ENCODE data around the gene ENTPD2. TPM values are rescaled to one million over a fixed set of nuclear protein-coding genes. Genes with fewer than 3 reads are reported as not detected.
"Not testable (repeated sequence)": the region's sequence is repeated elsewhere in the genome, so short reads cannot be mapped to it uniquely, and the experiment has no call there.

ENTPD2 gene
- total RNA-seq, 1 donor from 2014 or later, result 0.46 TPM

DNA sequence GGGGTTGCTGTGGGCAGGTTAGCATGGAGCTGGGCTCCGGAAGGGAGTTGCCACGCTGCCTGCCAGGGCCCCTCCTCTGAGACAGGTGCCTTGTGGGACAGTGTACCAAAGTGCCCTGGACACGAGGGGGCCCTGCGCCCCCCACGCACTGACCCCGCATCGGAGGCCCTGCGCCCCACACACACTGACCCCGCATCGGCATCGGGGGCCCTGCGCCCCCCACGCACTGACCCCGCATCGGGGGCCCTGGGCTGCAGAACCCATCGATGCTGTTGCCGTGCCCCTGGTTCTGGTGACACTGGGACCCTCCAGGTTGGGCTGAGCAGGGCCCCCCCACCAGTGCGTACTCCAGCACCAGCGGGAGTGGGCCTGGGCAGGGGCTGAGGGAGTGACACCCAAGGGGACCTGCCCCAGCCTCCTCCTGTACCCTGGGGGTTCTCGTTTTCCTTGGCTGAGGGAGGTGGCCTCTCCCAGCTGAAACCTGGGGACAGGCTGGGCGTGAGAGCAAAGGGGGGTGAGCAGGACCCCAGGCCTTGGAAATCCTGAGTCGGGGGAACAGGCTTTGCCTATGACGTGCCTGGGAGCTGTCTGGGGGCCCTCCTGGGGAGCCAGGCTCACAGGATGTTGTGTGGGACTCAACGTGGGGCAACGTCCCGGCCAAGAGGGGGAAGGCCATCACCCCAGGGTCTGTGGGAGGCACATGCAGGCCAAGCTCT lies 9.6 kb upstream of the ENTPD2 start:
- no peak overlapping the region for H3K27ac Mint-ChIP-seq (ENCODE audit: unreplicated experiment)
- no peak for DNase-seq (ENCODE audit: extremely low spot score, unreplicated experiment)
- H3K4me3 Mint-ChIP-seq (ENCODE audit: unreplicated experiment), result no peak overlapping the region
- TF ChIP-seq, protein P1, sequence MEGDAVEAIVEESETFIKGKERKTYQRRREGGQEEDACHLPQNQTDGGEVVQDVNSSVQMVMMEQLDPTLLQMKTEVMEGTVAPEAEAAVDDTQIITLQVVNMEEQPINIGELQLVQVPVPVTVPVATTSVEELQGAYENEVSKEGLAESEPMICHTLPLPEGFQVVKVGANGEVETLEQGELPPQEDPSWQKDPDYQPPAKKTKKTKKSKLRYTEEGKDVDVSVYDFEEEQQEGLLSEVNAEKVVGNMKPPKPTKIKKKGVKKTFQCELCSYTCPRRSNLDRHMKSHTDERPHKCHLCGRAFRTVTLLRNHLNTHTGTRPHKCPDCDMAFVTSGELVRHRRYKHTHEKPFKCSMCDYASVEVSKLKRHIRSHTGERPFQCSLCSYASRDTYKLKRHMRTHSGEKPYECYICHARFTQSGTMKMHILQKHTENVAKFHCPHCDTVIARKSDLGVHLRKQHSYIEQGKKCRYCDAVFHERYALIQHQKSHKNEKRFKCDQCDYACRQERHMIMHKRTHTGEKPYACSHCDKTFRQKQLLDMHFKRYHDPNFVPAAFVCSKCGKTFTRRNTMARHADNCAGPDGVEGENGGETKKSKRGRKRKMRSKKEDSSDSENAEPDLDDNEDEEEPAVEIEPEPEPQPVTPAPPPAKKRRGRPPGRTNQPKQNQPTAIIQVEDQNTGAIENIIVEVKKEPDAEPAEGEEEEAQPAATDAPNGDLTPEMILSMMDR (IDR thresholded peaks at IDR 0.05), result no peak
- H3K9me3 Mint-ChIP-seq (ENCODE audit: unreplicated experiment), result no peaks in the 10 kb centered on the region
- peaks cover 3% of the 10 kb centered on the region for H3K4me1 Mint-ChIP-seq (ENCODE audit: unreplicated experiment)
- no peaks in the 10 kb centered on the region for H3K36me3 Mint-ChIP-seq (ENCODE audit: unreplicated experiment)
- H3K27me3 Mint-ChIP-seq (ENCODE audit: unreplicated experiment), result no peaks in the 10 kb centered on the region

DNA sequence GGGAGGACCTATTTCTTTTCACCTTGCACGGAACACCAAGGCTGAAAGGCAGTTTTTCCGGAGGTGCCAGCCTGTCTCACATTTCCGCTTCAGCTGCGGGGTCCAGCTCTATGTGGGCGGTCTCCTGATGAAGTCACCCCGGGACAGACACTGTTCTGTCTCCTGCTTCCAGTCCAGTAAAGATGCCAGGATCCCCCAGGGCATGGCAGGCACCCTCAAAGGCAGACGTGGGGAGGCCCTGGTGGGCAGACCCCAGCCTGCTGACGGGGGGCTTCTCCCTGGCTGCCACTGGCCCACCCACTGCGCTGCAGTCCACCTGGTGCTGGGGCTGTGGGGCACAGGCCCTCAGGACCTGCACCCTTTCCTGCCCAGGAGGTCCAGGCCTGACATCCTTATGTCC lies 8.9 kb upstream of the ENTPD2 start:
- not testable (repeated sequence) for DNase-seq (ENCODE audit: extremely low spot score, unreplicated experiment); H3K27ac Mint-ChIP-seq (ENCODE audit: unreplicated experiment); H3K27me3 Mint-ChIP-seq (ENCODE audit: unreplicated experiment); H3K9me3 Mint-ChIP-seq (ENCODE audit: unreplicated experiment); H3K4me3 Mint-ChIP-seq (ENCODE audit: unreplicated experiment); H3K4me1 Mint-ChIP-seq (ENCODE audit: unreplicated experiment); H3K36me3 Mint-ChIP-seq (ENCODE audit: unreplicated experiment)

DNA sequence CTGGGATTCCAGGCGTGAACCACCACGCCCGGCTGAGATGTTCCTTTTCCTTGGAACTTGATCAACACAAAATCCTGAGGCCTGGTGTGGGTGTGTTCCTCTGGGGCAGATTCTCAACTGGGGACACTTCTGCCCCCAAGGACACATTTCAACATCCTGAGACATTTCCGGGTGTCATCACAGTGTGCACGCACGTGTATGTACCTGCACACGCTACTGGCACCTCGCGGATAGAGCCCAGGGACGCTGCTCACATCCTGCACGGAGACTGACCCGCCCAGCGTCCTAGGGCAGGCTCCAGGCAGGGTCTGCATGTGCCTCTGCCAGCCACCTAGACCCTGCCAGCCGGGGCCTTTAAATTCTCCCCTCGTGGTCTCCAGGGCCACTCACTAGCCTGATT lies 8.5 kb upstream of the ENTPD2 start:
- peaks cover 8% of the 10 kb centered on the region for H3K4me1 Mint-ChIP-seq (ENCODE audit: unreplicated experiment)
- no peak overlapping the region for H3K27ac Mint-ChIP-seq (ENCODE audit: unreplicated experiment)
- H3K36me3 Mint-ChIP-seq (ENCODE audit: unreplicated experiment), result no peaks in the 10 kb centered on the region
- no peaks in the 10 kb centered on the region for H3K9me3 Mint-ChIP-seq (ENCODE audit: unreplicated experiment)
- H3K4me3 Mint-ChIP-seq (ENCODE audit: unreplicated experiment), result no peak overlapping the region
- TF ChIP-seq, protein P1 (IDR thresholded peaks at IDR 0.05), result no peak
- DNase-seq (ENCODE audit: extremely low spot score, unreplicated experiment), result no peak
- H3K27me3 Mint-ChIP-seq (ENCODE audit: unreplicated experiment), result no peaks in the 10 kb centered on the region

DNA sequence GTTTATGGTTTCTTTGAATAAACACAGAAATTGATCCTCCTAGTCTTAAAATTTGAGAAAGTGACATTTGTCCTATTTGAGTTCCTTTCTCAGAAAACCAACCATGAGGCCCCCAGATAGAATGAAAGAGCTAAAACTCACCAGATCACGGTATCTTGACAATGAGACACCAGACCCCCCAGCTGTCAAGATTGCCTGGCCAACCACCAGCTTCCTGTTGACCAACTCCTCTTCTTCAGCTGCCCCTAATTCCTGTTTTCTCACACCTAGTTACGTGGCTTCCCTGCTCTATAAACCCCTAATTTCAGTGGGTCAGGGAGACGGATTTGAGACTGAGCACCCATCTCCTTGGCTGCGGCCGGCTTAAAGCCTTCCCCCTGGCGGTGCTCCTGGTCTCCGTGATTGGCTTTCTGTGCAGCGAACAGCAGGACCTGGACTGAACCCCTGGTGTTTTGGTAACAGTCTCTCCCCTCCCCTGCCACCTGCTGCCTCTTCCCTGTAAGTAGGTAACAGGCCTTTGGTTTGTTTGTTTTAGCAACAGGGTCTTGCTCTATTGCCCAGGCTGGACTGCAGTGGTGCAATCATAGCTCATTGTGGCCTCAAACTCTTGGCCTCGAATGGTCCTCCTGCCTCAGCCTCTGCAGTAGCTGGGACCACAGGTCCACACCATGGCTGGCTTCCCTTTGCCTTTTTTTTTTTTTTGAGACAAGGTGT lies 4.8 kb upstream of the ENTPD2 start:
- Mint-ChIP-seq H3K4me1 (ENCODE audit: unreplicated experiment) (peaks cover 25% of the 10 kb centered on the region), H3K27ac (ENCODE audit: unreplicated experiment) (no peak overlapping the region), H3K36me3 (ENCODE audit: unreplicated experiment) (no peaks in the 10 kb centered on the region), H3K4me3 (ENCODE audit: unreplicated experiment) (no peak overlapping the region), H3K9me3 (ENCODE audit: unreplicated experiment) (no peaks in the 10 kb centered on the region), H3K27me3 (ENCODE audit: unreplicated experiment) (no peaks in the 10 kb centered on the region)
- TF ChIP-seq, protein P1 (IDR thresholded peaks at IDR 0.05), result no peak
- no peak for DNase-seq (ENCODE audit: extremely low spot score, unreplicated experiment)

DNA sequence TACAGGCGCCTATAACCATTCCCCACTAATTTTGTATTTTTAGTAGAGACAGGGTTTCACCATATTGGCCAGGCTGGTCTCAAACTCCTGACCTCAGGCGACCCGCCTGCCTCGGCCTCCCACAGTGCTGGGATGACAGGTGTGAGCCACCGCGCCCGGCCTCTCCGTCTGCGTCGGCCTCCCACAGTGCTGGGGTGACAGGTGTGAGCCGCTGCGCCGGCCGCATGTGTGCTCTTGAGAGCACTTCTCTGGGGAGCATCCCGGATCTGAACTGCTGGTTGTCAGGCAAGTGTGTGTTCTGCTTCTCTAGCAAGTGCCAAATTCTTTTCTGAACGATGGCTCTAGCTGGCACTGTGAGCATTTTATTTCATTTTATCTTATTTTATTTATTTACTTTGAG lies 3.7 kb upstream of the ENTPD2 start:
- peaks cover 5% of the 10 kb centered on the region for H3K27me3 Mint-ChIP-seq (ENCODE audit: unreplicated experiment)
- no peaks in the 10 kb centered on the region for H3K36me3 Mint-ChIP-seq (ENCODE audit: unreplicated experiment)
- DNase-seq (ENCODE audit: extremely low spot score, unreplicated experiment), result no peak
- H3K27ac Mint-ChIP-seq (ENCODE audit: unreplicated experiment), result no peak overlapping the region
- peaks cover 25% of the 10 kb centered on the region for H3K4me1 Mint-ChIP-seq (ENCODE audit: unreplicated experiment)
- H3K4me3 Mint-ChIP-seq (ENCODE audit: unreplicated experiment), result no peak overlapping the region
- TF ChIP-seq, protein P1 (IDR thresholded peaks at IDR 0.05), result no peak
- no peaks in the 10 kb centered on the region for H3K9me3 Mint-ChIP-seq (ENCODE audit: unreplicated experiment)

Measured in osteocyte (in vitro differentiated cells).